ENCODE measurements around the gene INHBE.
"Not testable (repeated sequence)": the region's sequence is repeated elsewhere in the genome, so short reads cannot be mapped to it uniquely, and the experiment has no call there.

INHBE gene, protein sequence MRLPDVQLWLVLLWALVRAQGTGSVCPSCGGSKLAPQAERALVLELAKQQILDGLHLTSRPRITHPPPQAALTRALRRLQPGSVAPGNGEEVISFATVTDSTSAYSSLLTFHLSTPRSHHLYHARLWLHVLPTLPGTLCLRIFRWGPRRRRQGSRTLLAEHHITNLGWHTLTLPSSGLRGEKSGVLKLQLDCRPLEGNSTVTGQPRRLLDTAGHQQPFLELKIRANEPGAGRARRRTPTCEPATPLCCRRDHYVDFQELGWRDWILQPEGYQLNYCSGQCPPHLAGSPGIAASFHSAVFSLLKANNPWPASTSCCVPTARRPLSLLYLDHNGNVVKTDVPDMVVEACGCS

DNA sequence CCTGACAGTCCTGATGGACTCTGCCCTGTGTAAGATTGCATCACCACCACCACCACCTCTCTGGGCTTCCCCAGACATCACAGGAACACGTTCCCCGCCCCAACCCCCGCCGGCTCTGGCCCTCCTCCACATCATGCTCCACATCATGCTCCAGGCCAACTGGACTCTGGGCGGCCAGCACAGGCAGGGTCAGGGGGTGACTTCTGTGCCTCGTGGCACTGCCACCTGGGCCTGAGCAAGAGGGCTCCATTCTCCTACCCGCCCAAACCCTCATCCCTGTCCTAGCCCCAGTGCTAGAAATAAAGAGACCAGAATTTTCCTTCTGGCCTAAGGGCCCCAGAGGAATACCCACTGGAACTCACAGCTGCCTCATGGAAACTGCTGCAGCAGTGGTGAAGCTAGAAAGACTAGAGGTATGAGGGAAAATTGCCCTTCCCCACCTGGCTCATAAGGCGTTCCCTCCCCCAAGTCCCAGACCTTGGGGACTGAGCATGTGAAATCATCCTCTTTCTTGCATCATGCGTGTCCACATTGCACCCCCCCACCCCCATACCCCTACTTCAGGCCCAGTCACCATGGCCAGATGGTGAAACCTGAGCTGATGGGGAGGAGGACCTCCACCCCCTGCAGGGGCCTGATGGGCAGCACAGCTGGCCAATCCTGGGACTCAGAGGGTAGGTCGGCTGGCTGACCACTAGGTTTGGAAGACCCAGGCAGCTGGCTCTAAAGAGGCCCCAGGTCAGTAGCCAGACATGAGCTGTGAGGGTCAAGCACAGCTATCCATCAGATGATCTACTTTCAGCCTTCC lies at the start of gene INHBE:
TSS of gene INHBE (plus strand) at position 742 of the 808 bp plus-strand sequence. CDS start 230 bp downstream, outside the sequence.
- DNase-seq (ENCODE audit: low read depth), result no peak

DNA sequence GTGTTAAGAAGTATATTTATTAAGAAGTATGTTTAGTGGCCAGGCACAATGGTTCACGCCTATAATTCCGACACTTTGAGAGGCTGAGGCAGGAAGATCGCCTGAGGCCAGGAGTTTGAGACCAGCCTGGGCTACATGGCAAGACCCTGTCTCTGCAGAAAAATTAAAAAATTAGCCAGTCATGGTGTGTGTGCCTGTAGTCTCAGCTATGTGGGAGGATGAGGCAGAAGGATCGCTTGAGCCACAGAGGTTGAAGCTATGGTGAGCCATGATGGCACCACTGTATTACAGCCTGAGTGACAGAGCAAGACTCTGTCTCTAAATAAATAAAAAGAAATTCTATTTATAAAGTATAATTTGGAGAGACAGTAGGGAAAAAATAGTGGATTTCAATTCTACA lies 44.6 kb upstream of the INHBE start:
- DNase-seq (ENCODE audit: low read depth), result no peak

DNA sequence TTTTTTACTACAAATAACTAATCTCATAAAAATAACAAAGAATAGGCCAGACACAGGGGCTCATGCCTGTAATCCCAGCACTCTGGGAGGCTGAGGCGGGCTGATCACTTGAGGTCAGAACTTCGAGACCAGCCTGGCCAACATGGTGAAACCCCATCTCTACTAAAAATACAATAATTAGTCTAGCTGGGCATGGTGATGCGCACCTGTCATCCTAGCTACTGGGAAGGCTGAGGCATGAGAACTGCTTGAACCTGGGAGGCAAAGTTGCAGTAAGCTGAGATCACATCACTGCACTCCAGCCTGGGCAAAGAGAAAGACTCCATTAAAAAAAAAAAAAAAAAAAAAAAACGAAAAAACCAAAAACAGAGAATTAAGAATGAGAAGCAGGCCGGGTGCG lies 40.9 kb upstream of the INHBE start:
- not testable (repeated sequence) for DNase-seq (ENCODE audit: low read depth)

DNA sequence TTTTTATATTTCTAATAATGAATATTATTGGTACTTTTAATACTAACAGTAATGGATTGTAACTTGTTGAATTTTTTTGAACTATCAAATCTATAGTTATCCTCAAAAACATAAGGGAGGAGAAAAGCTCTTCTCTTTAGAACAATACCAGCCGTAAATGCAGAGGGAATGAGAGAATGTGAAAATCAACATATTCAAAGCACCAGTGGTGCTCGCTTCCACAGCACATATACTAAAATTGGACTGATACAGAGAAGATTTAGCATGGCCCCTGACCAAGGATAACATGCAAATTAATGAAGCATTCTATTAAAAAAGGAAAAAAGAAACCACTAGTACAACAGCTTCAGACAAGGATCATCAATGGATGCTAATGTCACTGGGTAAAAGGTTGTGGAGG lies 40.0 kb upstream of the INHBE start:
- no peak for DNase-seq (ENCODE audit: low read depth)

DNA sequence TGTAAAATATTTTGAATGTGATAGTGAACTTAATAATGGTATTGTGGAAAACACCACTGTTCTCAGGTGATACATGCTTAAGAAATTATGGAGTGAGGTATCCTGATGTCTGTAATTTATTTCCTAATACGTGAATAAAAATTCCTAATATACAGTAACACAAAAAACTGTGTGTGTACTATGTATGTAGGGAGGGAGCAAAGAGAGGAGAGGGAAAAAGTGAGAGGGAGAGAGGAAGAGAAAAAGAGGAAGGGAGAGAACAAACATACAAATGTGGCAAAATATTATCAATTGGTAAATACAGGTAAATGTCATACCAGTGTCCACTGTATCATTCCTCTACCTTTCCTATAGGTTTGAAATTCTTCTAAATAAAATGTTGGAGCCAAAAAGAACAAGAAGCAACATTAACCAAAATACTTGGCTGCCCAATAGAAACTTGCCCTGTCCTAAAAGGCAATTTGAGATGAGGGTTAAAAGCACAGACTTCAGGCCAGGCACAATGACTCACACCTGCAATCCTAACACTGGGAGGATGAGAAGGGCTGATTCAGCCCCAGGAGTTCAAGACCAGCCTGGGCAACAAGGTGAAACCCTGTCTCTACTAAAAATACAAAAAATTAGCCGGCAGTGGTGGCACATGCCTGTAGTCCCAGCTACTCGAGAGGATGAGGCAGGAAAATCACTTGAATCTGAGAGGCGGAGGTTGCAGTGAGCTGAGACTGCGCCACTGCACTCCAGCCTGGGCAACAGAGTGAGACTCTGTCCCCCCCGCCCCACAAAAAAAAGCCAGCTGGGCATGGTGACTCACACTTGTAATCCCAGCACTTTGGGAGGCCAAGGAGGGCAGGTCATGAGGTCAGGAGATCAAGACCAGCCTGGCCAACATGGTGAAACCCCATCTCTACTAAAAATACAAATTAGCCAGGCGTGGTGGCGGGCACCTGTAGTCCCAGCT lies 38.8 kb upstream of the INHBE start:
- no peak for DNase-seq (ENCODE audit: low read depth)

DNA sequence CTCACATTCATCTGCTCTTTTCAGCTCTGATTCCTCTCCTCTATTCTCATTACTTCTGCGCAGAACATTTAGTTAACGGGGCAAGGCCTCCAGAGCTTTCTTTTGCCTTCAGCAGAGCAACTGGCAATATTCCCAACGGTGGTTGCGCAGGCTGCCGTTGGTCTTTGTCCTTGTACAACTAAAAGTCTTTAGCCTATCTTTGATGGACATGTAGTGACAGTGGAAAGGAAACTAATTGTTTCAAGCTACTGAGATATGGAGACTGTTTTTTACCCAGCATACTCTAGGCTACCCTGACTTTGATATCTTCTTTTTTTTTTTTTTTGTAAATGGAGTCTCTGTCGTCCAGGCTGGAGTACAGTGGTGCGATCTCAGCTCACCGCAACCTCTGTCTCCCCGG lies 36.9 kb upstream of the INHBE start:
- DNase-seq (ENCODE audit: low read depth), result no peak

DNA sequence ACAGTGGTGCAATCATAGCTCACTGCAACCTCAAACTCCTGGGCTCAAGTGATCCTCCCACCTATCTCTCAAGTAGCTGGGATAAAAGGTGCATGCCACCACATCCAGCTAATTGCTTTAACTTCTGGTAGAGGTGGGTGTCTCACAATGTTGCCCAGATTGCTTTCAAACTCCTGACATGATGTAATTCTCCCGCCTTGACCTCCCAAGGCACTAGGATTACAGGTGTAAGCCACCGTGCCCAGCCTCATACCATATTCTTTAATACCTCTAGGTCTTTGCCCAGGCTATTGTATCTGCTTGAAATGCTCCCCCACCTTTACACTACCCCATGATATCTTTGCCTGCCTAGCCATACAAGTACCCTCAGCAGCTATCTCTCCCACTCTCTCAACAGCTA lies 35.6 kb upstream of the INHBE start:
- no peak for DNase-seq (ENCODE audit: low read depth)

DNA sequence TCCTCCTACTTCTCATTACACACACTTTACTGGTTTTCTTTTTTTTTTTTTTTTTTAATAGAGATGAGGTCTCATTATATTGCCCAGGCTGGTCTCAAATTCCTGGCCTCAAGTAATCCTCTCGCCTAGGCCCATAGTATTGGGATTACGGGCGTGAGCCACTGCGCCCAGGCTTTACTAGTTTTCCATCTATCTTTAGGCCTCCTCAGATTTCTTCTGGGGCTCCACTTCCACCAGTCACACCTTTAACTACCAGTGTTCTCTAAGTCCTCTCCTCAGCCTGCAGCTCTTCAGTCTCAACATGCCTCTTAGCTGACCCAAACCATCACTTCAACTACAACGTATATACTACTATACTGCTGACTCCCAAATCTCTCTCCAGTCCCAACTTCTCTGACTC lies 34.6 kb upstream of the INHBE start:
- DNase-seq (ENCODE audit: low read depth), result no peak

DNA sequence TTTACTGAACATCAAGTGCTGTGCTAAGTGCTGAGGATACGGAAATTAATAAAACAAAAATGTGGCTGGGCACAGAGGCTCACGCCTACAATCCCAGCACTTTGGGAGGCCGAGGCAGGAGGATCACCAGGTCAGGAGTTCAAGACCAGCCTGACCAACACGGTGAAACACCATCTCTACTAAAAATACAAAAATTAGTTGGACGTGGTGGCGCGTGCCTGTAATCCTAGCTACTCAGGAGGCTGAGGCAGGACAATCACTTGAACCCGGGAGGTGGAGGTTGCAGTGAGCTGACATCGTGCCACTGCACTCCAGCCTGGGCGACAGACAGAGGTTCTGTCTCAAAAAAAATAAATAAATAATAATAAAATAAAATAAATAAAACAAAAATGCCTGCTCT lies 28.2 kb upstream of the INHBE start:
- not testable (repeated sequence) for DNase-seq (ENCODE audit: low read depth)

DNA sequence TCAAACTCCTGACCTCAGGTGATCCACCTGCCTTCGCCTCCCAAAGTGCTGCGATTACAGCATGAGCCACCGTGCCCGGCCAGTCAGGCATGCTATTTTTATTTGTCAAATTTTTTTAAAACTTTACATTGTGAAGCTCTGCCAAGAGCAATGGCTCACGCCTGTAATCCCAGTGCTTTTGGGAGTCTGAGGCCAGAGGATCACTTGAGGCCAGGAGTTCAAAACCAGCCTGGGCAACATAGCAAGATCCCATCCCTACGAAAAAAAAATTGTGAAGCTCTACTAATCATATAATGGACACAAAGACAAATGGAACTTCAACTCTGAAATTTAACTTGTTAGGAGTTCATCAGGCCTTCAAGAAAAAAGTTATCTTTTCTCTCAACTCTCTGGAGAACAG lies 26.1 kb upstream of the INHBE start:
- no peak for DNase-seq (ENCODE audit: low read depth)

DNA sequence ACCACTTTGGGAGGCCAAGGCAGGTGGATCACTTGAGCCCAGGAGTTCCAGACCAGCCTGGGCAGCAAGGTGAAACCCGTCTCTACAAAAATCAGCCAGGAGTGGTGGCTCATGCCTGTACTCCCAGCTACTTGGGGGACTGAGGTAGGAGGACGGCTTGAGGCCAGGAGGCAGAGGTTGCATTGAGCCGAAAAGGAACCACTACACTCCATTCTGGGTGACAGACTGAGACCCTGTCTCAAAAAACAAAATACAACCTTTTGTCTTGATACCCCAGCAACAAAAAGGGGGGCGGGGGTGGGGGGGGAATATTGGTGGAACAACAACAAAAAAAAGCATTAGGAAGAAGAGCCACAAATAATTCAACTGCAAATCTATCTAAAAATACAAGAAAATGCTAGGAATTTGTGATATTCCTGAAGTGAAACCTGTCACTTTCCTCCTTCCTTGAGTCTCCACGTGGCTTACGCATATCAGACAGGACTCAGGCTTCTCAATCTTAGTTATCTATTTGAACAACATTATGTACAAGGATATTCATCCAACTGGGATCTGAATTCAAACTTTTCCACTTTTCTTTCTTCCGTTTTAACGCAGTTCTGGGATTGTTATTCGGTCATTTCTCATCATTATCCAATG lies 25.5 kb upstream of the INHBE start:
- DNase-seq (ENCODE audit: low read depth), result no peak

DNA sequence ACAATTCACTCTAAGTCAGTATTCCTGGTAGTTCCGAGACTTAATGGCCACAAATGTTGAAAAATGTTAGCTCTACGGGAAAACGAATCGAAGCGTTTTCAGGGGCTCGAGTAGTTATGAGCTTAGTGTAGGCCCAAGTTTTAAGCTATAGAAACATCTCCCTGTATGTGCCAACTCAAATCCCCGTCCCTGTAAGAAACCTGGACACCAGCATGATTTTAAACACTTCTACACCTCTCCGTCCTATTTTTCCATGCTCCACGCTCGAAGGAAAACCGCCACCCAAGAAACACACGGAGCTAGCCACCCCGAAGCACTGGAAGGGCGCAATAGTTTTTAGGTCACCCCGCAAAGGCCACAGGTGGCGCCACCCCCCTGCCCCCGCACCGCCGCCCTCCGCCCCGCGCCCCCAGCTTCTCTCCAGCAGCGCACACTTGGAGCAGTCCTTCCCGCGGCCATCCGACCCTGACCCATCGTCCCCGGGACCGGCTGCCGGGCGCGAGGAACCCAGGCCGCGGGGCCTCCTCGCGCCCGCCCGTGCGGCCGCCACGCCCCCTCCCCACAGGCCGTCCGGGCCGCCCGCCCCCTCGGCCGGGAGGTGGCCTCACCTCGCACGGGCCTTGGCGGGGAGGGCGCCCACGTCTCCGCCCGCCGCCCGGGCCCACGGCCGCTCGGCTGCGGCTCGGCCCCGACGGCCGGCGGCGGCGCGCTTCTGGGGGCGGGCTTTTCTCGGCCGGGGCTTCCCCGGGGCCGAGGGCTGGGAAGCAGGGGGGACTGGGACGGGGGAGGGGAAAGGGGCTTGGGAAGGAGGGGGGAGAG lies 24.8 kb upstream of the INHBE start:
- DNase-seq (ENCODE audit: low read depth), result peak; percentile 22

DNA sequence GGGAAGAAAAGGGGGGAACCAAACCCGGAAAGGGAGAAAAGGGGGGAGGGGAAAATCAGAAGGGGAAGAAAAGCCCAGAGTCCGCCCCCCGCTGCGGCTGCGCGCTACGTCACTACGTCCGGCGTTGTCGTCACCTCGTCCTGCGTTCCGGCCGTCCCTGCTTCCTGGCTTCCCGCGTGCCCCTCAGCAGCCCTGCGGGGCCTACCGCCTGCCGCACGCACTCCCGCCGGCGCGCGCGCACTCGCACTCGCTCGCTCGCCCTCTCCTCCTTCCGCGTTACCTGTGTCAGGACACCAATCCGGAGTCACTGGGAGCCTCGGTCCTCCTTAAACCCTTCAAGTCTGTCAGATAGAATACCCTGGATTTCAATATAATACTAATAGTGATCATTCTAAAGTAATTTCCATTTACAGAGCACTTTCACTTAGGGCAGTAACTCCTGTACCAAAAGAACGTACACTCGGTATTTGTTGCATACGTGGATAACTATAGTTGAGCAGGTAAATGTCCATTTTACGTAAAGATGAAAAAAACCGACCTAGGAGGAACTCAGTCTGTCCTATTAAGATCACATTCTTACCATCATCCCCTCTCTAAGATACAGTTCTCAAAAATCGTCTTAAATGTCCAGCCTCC lies 24.1 kb upstream of the INHBE start, which contains the start of gene R3HDM2:
TSS of gene R3HDM2 (minus strand) at position 113 of the 636 bp plus-strand sequence. CDS start 120,615 bp downstream, outside the sequence.
- peak; percentile 92 for DNase-seq (ENCODE audit: low read depth)

DNA sequence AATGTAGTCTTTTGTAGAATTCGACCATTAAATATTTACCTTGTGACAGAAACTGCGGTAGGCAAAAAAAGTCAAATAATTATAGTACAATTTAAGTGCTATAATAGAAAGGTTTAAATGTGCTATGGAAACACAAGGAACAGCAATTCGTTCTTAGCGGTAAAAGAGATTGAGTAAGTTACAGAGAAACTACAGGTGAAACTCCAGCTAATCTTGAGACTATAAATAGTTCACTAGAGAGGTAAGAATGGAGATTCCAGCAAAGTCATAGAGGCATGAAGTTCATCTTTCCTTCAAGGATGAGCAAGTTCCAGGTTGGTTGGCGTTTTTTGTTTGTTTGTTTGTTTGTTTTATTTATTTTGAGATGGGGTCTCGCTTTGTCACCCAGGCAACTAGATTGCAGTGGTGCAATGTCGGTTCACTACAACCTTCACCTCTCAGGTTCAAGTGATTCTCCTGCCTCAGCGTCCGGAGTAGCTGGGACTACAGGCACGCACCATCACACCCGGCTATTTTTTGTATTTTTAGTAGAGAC lies 23.4 kb upstream of the INHBE start:
- no peak for DNase-seq (ENCODE audit: low read depth)

DNA sequence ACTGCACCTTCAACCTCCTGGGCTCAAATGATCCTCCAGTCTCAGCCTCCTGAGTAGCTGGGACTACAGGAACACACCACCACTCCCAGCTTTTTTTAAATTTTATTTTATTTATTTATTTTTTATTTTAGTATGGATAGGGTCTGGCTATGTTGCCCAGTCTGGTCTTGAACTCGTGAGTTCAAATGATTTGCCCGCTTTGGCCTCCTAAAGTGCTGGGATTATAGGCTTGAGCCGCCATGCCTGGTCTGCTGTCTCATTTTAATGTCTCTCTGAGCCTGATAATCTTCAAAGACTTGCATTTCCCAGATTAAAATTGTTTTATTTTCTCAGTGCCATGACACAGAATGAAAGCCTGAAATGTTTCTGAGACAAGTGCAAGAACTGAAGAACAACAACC lies 21.7 kb upstream of the INHBE start:
- DNase-seq (ENCODE audit: low read depth), result no peak

DNA sequence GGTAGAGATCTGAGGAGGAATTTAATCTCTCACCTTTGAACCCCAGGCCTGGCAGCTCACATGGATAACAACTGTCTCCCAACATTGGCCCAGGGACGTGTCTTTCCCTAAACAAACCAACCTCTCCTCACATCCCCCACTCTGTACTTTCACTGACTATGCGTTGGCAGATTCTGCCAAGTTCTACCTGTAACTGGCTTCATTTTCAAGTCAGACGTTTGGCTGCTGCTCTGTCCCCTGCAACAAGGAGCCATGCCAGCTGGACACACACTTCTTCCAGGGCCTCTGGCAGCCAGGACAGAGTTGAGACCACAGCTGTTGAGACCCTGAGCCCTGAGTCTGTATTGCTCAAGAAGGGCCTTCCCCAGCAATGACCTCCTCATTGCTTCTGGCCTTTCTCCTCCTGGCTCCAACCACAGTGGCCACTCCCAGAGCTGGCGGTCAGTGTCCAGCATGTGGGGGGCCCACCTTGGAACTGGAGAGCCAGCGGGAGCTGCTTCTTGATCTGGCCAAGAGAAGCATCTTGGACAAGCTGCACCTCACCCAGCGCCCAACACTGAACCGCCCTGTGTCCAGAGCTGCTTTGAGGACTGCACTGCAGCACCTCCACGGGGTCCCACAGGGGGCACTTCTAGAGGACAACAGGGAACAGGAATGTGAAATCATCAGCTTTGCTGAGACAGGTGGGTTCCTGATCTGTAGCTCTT lies 20.4 kb upstream of the INHBE start, which contains the start of gene INHBC:
TSS of gene INHBC (plus strand) at position 268 of the 707 bp plus-strand sequence. CDS start at position 371, 103 bp downstream.
- DNase-seq (ENCODE audit: low read depth), result no peak

DNA sequence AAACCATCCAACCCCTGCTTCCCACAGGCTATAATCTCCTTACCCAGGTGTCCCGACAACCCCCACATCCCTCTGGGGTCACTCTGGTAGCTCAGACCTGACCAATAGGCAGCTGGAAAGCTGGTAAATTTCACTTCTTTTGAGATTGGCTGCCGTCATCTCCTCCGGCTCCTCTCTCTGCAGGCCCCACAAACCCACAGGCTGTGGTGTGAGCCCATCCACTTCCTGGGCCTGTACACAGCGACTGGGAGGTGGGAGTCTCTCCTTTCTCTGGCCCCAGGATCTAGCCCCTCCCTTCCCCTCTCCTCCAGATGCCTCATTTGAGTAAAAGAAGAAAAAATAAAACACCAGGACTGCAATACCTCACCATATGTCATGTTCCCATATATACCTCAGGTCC lies 19.8 kb upstream of the INHBE start:
- DNase-seq (ENCODE audit: low read depth), result no peak

DNA sequence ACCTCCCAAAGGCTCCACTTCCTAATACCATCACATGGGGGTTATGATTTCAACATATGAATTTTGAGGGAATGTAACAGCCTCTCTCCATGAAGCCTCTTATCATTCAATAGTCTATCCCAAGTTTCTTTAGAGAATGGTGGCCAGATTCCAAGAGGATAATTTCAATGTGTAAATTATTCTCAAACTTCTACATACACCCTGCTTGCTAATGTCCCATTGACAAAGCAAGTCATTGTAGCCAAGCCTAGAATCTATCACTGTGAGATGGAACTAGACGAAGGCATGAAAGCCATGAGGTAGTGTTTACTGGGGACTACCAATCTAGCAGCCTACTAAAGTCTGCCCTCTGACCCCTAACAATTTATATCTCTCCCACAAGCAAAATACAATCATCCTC lies 16.7 kb upstream of the INHBE start:
- DNase-seq (ENCODE audit: low read depth), result no peak

DNA sequence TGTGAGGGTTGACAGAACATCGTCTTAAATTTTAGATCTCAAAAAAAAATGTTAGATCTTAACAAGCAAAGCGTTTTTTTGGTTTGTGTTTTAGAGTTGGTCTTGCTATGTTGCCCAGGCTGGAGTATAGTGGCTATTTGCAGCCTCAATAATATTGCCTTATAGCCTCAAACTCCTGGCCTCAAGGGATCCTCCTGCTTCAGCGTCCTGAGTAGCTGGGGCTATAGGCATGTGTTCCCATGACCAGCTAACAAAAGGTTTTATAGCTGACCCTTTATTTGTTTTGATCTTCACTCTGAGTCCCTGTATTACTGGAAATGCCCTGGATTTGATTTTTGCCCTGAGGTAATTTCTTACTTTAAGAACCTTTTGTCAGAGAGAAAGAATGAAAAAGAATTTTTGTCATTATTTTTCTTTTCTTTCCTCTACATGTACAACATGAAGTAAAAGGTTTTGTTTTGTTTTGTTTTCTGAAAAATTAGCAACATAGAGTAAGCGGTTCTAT lies 15.3 kb upstream of the INHBE start:
- DNase-seq (ENCODE audit: low read depth), result no peak
